GM10266 (cell line): ENCODE data around the gene TNF.

Experiments
- DNase-seq: peaks from one replicate; pipeline ENCODE4 v3.0.0; 2012; ENCODE audit errors: extremely low spot score
- CTCF ChIP-seq: IDR thresholded peaks from 2 replicates; pipeline ENCODE4 v1.5.1; 2012; ENCODE audit warnings: mild to moderate bottlenecking, low read depth; ENCODE audit not compliant: control insufficient read depth, insufficient read depth; ENCODE audit errors: missing control alignments

Gene TNF

GRCh38 chr6:31544676-31545075 is 30.7 kb upstream of the TNF start:
- no peak for DNase-seq
- no peak for TF ChIP-seq CTCF

- no peak for DNase-seq
- no peak for TF ChIP-seq CTCF
These were observed 30.1 kb upstream of the TNF start for GRCh38 chr6:31545291-31545690.

- TF ChIP-seq CTCF, result peak; percentile 98
- peak; percentile 75 for DNase-seq
These were observed 28.9 kb upstream of the TNF start, which contains the start of gene ATP6V1G2 for GRCh38 chr6:31546339-31546957. Gene ATP6V1G2 (minus strand): TSS chr6:31546608. CDS start chr6:31546559, 49 bp downstream.

- no peak for TF ChIP-seq CTCF
- peak; percentile 90 for DNase-seq
These were observed 28.2 kb upstream of the TNF start, which contains the start of gene NFKBIL1 for GRCh38 chr6:31546958-31547726. Gene NFKBIL1 (plus strand): TSS chr6:31547608. CDS start chr6:31547695, 87 bp downstream.

GRCh38 chr6:31547727-31548543 is 27.4 kb upstream of the TNF start:
- no peak for TF ChIP-seq CTCF
- no peak for DNase-seq

GRCh38 chr6:31548544-31548873 is 26.9 kb upstream of the TNF start:
- DNase-seq, result no peak
- TF ChIP-seq CTCF, result no peak
